Measurements from ENCODE around the gene FLYWCH2.

GRCh38 chr16:2834968-2835367 is 48.0 kb upstream of the FLYWCH2 start:
- TF ChIP-seq CTCF (conservative IDR thresholded peaks at IDR 0.05; ENCODE audit: low read length) (no peak), EZH2phosphoT487 (IDR thresholded peaks at IDR 0.05; ENCODE audit: borderline replicate concordance, low read depth, low read length) (no peak)

All from OCI-LY7 (cell line).